Erythroblast (primary cell): Measurements from ENCODE around the gene TAPBP.
"Not testable (repeated sequence)": the region's sequence is repeated elsewhere in the genome, so short reads cannot be mapped to it uniquely, and the experiment has no call there.

ENCODE experiments used
- GATA1 ChIP-seq: IDR thresholded peaks from 2 replicates; pipeline ENCODE4 v1.6.1; 2011; ENCODE audit warnings: low read depth, mild to moderate bottlenecking, control low read depth, low read length, moderate library complexity
- POLR2A ChIP-seq: IDR thresholded peaks from 2 replicates; pipeline ENCODE4 v1.6.1; 2011; ENCODE audit warnings: mild to moderate bottlenecking, low read length

GRCh38 chr6:33363486-33363885 lies 49.6 kb upstream of the TAPBP start:
- TF ChIP-seq POLR2A, GATA1: not testable (repeated sequence)
